ENCODE measurements around the gene SMIM1.

The SMIM1 gene

DNA sequence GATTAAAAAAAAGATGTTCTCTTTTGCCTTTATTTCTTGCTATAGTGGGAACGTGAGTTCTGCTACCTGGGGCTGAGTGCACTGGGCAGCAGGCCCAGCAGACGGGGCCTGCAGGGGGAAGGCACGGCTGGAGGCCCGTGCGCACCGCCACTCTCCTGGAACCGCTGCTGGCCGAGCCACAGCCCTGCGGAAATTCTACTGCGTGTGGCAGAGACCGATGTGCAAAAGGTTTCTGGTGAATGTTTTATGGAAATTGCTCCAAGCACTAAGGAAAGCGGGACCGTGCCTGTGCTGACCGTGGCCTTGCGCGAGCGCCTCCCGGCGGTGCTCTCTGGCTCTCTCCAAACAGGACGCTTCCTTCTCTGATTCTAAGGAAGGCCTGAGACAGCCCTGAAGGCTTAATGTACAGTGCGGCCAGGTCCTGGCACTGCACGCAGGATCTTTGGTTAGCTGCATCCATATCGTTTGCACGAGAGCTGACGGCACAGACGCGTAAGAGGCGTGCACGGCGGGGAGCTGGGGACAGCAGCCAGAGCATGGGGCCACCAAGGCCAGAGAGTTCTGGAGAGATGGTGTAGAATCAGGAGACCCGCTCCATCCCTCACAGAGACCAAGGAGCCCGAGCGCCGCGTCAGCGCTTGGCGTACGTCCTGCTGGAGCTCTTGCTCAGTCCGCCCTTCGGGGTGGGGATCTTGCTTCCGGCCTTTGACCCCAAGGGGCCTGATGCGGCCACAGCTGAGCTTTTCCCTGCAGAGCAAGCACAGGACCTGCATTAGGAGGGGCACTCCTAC, 42.4 kb downstream of the SMIM1 start:
- TF ChIP-seq, protein P1, sequence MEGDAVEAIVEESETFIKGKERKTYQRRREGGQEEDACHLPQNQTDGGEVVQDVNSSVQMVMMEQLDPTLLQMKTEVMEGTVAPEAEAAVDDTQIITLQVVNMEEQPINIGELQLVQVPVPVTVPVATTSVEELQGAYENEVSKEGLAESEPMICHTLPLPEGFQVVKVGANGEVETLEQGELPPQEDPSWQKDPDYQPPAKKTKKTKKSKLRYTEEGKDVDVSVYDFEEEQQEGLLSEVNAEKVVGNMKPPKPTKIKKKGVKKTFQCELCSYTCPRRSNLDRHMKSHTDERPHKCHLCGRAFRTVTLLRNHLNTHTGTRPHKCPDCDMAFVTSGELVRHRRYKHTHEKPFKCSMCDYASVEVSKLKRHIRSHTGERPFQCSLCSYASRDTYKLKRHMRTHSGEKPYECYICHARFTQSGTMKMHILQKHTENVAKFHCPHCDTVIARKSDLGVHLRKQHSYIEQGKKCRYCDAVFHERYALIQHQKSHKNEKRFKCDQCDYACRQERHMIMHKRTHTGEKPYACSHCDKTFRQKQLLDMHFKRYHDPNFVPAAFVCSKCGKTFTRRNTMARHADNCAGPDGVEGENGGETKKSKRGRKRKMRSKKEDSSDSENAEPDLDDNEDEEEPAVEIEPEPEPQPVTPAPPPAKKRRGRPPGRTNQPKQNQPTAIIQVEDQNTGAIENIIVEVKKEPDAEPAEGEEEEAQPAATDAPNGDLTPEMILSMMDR (IDR thresholded peaks at IDR 0.05; ENCODE audit: low read depth, low read length): no peak
- in situ Hi-C loops (cut with HindIII; ENCODE audit: low sequenced_read_pairs): no loop called here
- no peak for DNase-seq (ENCODE audit: low read depth, low spot score)
- no peak overlapping the region for H3K4me3 ChIP-seq (ENCODE audit: low read depth, low read length)

DNA sequence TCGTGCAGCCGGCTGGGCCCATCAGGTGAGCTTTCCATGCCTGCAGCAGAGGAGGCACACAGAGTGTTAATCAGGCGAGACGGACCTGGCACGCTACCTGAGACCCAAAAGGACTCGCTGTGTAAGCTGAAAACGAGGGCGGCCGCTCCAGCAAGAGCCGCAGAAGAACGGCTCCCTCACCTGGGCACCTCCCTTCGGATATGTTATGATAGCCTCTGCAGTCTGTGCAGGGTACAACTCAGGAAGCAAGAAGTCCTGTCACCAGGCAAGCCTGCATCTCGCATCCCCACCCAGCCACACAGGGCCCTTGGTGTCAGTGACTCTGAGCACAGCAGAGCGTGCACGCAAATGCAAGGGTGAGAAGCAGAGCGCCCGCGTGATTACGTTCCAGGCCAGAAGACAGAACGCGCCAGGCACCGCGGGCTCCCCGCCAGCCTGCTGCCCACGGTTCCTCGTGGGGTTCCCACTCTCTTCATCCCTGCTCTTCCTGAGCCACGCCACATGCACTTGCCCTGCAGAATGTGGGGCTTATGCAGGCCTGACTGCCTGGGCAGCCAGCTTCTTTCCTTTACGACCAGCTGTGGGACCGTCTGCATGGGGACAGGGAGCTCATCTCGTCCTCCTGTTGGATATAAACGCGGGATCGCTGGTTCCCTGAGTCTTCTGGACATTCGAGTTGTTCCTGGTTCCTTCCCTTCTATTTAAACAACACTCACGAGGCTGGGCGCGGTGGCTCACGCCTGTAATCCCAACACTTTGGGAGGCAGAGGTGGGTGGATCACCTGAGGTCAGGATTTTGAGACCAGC, 44.0 kb downstream of the SMIM1 start:
- no peak for DNase-seq (ENCODE audit: low read depth, low spot score)
- in situ Hi-C loops (cut with HindIII; ENCODE audit: low sequenced_read_pairs): no loop called here
- TF ChIP-seq, protein P1 (IDR thresholded peaks at IDR 0.05; ENCODE audit: low read depth, low read length): no peak
- no peak overlapping the region for H3K4me3 ChIP-seq (ENCODE audit: low read depth, low read length)

DNA sequence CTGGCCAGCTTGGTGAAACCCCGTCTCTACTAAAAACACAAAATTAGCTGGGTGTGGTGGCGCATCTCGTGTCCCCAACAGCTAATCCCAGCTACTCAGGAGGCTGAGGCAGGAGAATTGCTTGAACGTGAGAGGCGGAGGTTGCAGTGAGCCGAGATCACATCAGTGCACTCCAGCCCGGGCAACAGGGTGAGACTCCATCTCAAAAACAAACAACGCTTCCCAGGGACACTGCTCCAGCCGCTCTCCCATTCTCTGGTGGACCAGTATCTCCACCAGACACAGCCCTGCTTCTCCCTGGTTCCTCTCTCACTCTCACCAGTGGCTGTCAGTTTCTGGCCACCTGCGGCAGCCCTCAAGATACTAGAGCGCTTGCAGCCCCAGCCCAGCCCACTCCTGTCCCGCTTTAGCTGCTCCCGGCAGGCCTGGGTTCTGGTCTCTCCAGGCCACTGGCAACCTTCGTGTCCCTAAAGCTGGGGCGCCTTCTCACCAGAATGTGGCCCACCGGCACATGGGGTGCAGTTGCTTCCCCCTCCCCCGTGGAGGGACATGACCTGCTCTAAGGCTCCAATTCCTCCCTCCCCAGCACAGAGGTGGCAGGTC, 44.7 kb downstream of the SMIM1 start:
- TF ChIP-seq, protein P1 (IDR thresholded peaks at IDR 0.05; ENCODE audit: low read depth, low read length): no peak
- DNase-seq (ENCODE audit: low read depth, low spot score): no peak
- in situ Hi-C loops (cut with HindIII; ENCODE audit: low sequenced_read_pairs): no loop called here
- H3K4me3 ChIP-seq (ENCODE audit: low read depth, low read length): no peak overlapping the region

DNA sequence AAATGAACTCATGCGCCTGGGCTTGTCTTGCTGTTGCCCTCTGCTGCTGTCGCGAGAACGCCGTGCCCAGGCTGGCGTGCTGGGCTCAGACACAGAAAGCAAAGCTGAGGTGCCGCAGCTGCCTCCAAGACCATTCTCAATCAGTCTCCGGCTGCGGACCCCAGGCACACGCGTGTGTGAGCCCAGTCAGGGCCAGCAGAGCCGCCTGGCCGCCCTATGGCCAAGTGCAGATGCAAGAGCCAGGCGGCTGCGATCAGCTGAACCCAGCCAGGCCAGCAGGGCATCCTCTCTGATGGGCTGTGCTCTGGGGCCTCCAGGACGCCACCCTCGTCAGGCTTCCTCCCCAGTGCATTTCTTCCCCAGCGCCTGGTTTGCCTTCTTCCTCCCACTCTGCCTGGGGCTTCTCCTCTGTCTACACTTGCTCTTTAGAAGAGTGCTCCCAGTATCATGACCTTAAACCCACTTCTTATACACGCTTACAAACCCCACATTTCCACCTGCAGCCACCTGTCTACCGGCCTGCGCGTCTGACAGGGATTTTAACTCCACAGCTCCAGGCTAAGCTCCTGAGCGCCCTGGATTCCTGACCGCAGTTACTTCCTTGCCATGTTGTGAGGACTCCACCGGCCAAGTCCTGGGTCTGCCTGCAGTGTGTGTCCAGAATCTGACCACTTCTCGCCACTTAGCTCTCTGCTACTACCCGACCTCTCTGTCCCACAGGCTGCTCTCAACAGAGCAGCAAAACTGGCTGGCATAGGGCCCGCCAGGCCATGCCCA, 45.5 kb downstream of the SMIM1 start:
- TF ChIP-seq, protein P1 (IDR thresholded peaks at IDR 0.05; ENCODE audit: low read depth, low read length): no peak
- in situ Hi-C loops (cut with HindIII; ENCODE audit: low sequenced_read_pairs): no loop called here
- no peak for DNase-seq (ENCODE audit: low read depth, low spot score)
- H3K4me3 ChIP-seq (ENCODE audit: low read depth, low read length): no peak overlapping the region

DNA sequence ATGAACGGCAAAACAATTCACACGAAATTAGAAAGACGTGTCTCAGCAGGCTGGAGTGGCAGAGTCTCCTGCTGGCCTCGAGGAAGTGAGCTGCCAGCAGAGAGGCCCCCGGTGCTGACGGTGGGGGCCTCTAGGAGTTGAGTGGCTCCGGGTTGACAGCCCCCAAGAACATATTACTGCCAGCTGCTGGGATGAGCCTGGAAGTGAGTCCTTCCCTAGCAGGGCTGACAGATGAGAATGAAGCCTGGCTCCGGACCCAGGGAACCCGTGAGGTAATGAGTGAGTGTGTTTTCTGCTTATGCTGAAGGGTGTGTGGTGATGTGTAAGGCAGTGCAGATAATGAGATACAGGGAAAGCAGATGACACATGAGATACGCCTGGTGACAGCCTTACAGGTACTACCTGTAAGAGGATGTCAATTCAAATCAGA, 47.2 kb downstream of the SMIM1 start:
- in situ Hi-C loops (cut with HindIII; ENCODE audit: low sequenced_read_pairs): no loop called here
- TF ChIP-seq, protein P1 (IDR thresholded peaks at IDR 0.05; ENCODE audit: low read depth, low read length): no peak
- H3K4me3 ChIP-seq (ENCODE audit: low read depth, low read length): no peak overlapping the region
- DNase-seq (ENCODE audit: low read depth, low spot score): no peak

DNA sequence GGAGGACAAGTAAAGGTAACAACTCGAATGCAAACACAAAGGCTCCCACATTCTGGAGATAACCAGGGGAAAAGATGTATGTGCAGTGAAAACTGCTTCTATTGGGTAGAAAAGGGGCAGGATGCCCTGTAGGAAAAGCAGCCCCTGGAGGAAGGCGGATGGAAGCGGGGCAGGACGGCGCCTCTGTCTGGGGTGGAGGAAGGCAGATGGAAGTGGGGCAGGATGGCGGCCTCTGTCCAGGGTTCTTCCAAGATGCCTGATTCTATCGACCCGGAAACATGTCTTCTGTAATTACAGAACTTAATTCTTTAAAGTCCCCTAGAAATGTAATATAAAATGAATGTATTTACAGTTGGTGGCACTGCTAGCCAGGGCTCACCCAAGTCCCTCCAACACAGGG, 47.8 kb downstream of the SMIM1 start:
- TF ChIP-seq, protein P1 (IDR thresholded peaks at IDR 0.05; ENCODE audit: low read depth, low read length): no peak
- in situ Hi-C loops (cut with HindIII; ENCODE audit: low sequenced_read_pairs): no loop called here
- DNase-seq (ENCODE audit: low read depth, low spot score): no peak
- H3K4me3 ChIP-seq (ENCODE audit: low read depth, low read length): no peak overlapping the region
